ENCODE data around the gene PCDH15.

PCDH15 gene

GRCh38 chr10:54800741-54801421, at the start of gene PCDH15:
Gene PCDH15 (minus strand): TSS chr10:54801231. CDS start chr10:54664262, 136,969 bp downstream.
- in situ Hi-C loops (cut with MboI; ENCODE audit: low sequenced_read_pairs, unreplicated experiment) = no loop called here
- TF ChIP-seq, protein P1, sequence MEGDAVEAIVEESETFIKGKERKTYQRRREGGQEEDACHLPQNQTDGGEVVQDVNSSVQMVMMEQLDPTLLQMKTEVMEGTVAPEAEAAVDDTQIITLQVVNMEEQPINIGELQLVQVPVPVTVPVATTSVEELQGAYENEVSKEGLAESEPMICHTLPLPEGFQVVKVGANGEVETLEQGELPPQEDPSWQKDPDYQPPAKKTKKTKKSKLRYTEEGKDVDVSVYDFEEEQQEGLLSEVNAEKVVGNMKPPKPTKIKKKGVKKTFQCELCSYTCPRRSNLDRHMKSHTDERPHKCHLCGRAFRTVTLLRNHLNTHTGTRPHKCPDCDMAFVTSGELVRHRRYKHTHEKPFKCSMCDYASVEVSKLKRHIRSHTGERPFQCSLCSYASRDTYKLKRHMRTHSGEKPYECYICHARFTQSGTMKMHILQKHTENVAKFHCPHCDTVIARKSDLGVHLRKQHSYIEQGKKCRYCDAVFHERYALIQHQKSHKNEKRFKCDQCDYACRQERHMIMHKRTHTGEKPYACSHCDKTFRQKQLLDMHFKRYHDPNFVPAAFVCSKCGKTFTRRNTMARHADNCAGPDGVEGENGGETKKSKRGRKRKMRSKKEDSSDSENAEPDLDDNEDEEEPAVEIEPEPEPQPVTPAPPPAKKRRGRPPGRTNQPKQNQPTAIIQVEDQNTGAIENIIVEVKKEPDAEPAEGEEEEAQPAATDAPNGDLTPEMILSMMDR (IDR thresholded peaks at IDR 0.05; ENCODE audit: borderline replicate concordance, control extremely low read depth, extremely low read depth, insufficient read depth, missing control alignments) = no peak
- DNase-seq (ENCODE audit: low spot score) = no peak

- no peak for DNase-seq (ENCODE audit: low spot score)
- in situ Hi-C loops (cut with MboI; ENCODE audit: low sequenced_read_pairs, unreplicated experiment) = no loop called here
- TF ChIP-seq, protein P1 (IDR thresholded peaks at IDR 0.05; ENCODE audit: borderline replicate concordance, control extremely low read depth, extremely low read depth, insufficient read depth, missing control alignments) = no peak
These were observed 42.9 kb upstream of the PCDH15 start for GRCh38 chr10:54843932-54844331.

DNA sequence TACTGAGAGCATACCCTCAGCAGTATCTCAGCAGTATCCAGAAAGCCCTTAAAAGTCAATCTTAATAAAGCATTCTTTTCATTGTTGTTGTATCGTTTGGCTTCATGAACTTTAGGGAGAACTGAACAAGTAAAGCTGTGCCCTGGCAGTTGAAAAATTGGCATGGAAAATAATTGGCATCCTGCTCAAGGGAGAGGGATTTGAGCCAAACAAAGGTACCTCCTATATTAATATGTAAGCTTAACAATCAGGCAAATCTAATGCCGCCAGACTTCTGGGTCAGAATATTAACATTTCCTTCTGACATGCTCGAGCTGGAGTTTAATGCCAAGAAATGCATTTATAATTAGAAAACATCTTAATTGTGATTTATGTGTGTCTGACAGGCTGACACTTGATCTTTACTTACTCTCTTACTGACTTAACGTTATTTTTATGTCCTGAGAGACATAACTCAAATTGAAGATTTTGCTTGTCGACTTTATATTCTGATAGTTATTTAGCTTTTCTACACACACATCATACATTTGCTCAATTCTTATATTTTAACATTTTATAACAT, 42.1 kb upstream of the PCDH15 start:
- DNase-seq (ENCODE audit: low spot score) = no peak
- TF ChIP-seq, protein P1 (IDR thresholded peaks at IDR 0.05; ENCODE audit: borderline replicate concordance, control extremely low read depth, extremely low read depth, insufficient read depth, missing control alignments) = no peak
- in situ Hi-C loops (cut with MboI; ENCODE audit: low sequenced_read_pairs, unreplicated experiment) = no loop called here

DNA sequence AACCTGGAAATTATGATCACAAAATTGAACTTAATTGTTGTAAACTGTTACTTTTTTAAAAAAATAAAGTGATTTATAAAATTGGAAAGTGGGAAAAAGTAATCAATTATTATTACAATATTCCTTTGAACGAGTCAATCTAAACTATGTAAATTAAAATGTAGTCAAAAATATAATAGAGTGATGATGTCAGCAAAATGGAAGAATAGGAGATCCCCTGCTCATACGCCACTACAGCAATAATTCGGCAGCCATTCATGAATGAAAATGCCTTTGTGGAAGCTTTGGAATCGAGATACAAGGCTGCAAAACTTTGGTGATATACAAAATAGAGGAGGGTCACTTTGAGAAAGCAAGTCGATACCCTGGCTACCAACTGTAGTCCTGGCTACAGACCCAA, 36.4 kb upstream of the PCDH15 start:
- DNase-seq (ENCODE audit: low spot score) = no peak
- TF ChIP-seq, protein P1 (IDR thresholded peaks at IDR 0.05; ENCODE audit: borderline replicate concordance, control extremely low read depth, extremely low read depth, insufficient read depth, missing control alignments) = no peak
- in situ Hi-C loops (cut with MboI; ENCODE audit: low sequenced_read_pairs, unreplicated experiment) = no loop called here

DNA sequence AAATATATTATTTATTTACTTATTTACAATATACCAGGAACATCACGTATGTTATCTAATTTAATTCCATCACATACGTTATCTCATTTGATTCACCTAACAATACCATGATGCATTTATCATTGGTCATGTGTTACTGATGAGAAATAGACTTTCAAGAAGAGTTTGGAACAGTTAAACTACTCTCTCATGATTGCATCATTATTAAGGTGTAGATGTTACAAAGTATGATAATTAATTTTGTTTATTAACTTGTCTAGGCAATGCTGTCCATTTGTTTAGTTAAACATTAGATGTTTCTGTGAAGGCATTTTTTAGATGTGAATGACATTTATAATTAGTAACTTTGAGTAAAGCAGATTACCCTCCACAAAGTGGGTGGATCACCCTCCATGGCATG, 32.0 kb upstream of the PCDH15 start:
- DNase-seq (ENCODE audit: low spot score) = no peak
- in situ Hi-C loops (cut with MboI; ENCODE audit: low sequenced_read_pairs, unreplicated experiment) = no loop called here
- TF ChIP-seq, protein P1 (IDR thresholded peaks at IDR 0.05; ENCODE audit: borderline replicate concordance, control extremely low read depth, extremely low read depth, insufficient read depth, missing control alignments) = no peak

- TF ChIP-seq, protein P1 (IDR thresholded peaks at IDR 0.05; ENCODE audit: borderline replicate concordance, control extremely low read depth, extremely low read depth, insufficient read depth, missing control alignments) = no peak
- in situ Hi-C loops (cut with MboI; ENCODE audit: low sequenced_read_pairs, unreplicated experiment) = no loop called here
- no peak for DNase-seq (ENCODE audit: low spot score)
These were observed 26.0 kb upstream of the PCDH15 start for GRCh38 chr10:54826994-54827560.
